Measurements from ENCODE around the gene AP1M1.

- TF ChIP-seq CTCF (IDR thresholded peaks at IDR 0.05) (no peak), POLR2A (IDR thresholded peaks at IDR 0.05) (no peak)
Observed at GRCh38 chr19:16202320-16203255, 4.9 kb downstream of the AP1M1 start.

Measured in thyroid gland (tissue), 4 donors.